Measurements from ENCODE around the gene C16orf90.
"Not testable (repeated sequence)": the region's sequence is repeated elsewhere in the genome, so short reads cannot be mapped to it uniquely, and the experiment has no call there.

- not testable (repeated sequence) for TF ChIP-seq ZNF274 (IDR thresholded peaks at IDR 0.05; ENCODE audit: low read depth, low read length); SUZ12 (IDR thresholded peaks at IDR 0.05; ENCODE audit: extremely low read depth, insufficient read depth, insufficient read length)
Observed at GRCh38 chr16:3501412-3501761, 6.1 kb upstream of the C16orf90 start.

Data from NT2/D1 (cell line).